DOHH2 (cell line): ENCODE data around the gene BABAM2.

Experiments used
- EZH2phosphoT487 ChIP-seq: fragments of 200-600 bp; sonication (generic); IDR thresholded peaks from 2 replicates; pipeline ENCODE4 v1.6.1; 2017; ENCODE audit warnings: borderline replicate concordance, mild to moderate bottlenecking, antibody characterized with exemption, low read length, moderate library complexity, mixed read lengths
- TF ChIP-seq, protein P1 (sequence below): fragments of 200-600 bp; sonication (generic); IDR thresholded peaks from one replicate; pipeline ENCODE4 v1.5.1; 2014; ENCODE audit warnings: antibody characterized with exemption, mild to moderate bottlenecking, low read depth, low read length; ENCODE audit not compliant: poor library complexity, severe bottlenecking

DNA sequence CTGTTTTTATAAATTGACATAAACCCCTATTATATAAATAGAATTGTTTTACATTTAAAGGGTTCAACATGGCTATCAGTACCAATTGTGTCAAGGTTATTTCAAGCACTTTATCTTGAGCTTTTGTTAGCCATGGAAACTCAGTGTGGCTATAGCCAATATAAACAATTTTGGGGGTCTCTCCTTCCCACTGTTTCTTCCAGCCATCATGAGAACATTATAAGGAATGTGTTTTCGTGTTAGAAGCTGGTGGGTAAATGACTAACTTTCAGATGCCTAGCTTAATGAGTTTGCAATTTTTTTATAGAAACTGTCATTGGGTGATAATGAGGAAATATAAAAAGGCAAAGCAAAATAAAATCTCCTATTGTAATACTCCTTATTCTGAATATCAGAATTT lies 348.7 kb downstream of the BABAM2 start:
- TF ChIP-seq, protein P1, sequence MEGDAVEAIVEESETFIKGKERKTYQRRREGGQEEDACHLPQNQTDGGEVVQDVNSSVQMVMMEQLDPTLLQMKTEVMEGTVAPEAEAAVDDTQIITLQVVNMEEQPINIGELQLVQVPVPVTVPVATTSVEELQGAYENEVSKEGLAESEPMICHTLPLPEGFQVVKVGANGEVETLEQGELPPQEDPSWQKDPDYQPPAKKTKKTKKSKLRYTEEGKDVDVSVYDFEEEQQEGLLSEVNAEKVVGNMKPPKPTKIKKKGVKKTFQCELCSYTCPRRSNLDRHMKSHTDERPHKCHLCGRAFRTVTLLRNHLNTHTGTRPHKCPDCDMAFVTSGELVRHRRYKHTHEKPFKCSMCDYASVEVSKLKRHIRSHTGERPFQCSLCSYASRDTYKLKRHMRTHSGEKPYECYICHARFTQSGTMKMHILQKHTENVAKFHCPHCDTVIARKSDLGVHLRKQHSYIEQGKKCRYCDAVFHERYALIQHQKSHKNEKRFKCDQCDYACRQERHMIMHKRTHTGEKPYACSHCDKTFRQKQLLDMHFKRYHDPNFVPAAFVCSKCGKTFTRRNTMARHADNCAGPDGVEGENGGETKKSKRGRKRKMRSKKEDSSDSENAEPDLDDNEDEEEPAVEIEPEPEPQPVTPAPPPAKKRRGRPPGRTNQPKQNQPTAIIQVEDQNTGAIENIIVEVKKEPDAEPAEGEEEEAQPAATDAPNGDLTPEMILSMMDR = no peak
- no peak for TF ChIP-seq EZH2phosphoT487
